B cell (primary cell): ENCODE data around the gene ATP9A. TPM values are rescaled to one million over a fixed set of nuclear protein-coding genes. Genes with fewer than 3 reads are reported as not detected.

Source experiments
- ATAC-seq: fragments of 200-7000 bp; cut with Tn5 transposase; one replicate; pipeline ENCODE4 v1.10.0; 2021; ENCODE audit warnings: low read depth, mild to moderate bottlenecking, moderate number of reproducible peaks, moderate library complexity
- CTCF ChIA-PET: fragments of 350-600 bp; sonication (Branson Sonifier 250); formaldehyde crosslinking; loops from one replicate; lab custom pipeline; 2021; ENCODE audit warnings: antibody characterized with exemption, inconsistent platforms; lab: Charles Lee
- POLR2A ChIA-PET: fragments of 350-600 bp; sonication (Branson Sonifier 250); formaldehyde crosslinking; loops from one replicate; lab custom pipeline; 2021; ENCODE audit warnings: antibody characterized with exemption; lab: Charles Lee
- DNase-seq: peaks from one replicate; pipeline ENCODE4 v3.0.0; 2013
- H2AFZ ChIP-seq: 2 replicates; pipeline ENCODE4 v1.6.1; 2012; ENCODE audit warnings: mild to moderate bottlenecking, low read depth, low read length; ENCODE audit not compliant: insufficient read depth, poor library complexity, severe bottlenecking
- H3K27ac ChIP-seq, 2 donors: 1 replicate in 1 of 2; 2 replicates in 1 of 2; pipeline ENCODE4 v1.5.1; 2012 to 2013; ENCODE audit warnings: low read length in 2 of 2, mild to moderate bottlenecking in 2 of 2, moderate library complexity in 1 of 2
- H3K27me3 ChIP-seq, 4 experiments: fragments of 200-600 bp in 1 of 4; sonication (generic) in 1 of 4; replicated peaks in 1 of 4; 1 replicate in 2 of 4; 2 replicates in 2 of 4; pipeline versions ENCODE4 v1.6.1 to v1.7.0; 2013 to 2016; ENCODE audit warnings: low read length in 3 of 4, mild to moderate bottlenecking in 2 of 4, mixed read lengths in 1 of 4, moderate library complexity in 1 of 4; ENCODE audit not compliant: insufficient read depth in 4 of 4, control insufficient read depth in 3 of 4; ENCODE audit errors: control extremely low read depth in 1 of 4
- H3K36me3 ChIP-seq, 2 experiments: replicated peaks in 1 of 2; 1 replicate in 1 of 2; 2 replicates in 1 of 2; pipeline versions ENCODE4 v1.6.1 to v1.7.1; 2013; ENCODE audit warnings: low read length in 1 of 2; ENCODE audit not compliant: insufficient read depth in 2 of 2, control insufficient read depth in 1 of 2; ENCODE audit errors: control extremely low read depth in 1 of 2, extremely low read depth in 1 of 2
- H3K4me1 ChIP-seq, 2 donors: fragments of 200-600 bp in 1 of 2; sonication (generic) in 1 of 2; 1 replicate in 1 of 2; 2 replicates in 1 of 2; pipeline versions ENCODE4 v1.5.1 to v1.6.1; 2013 to 2017; ENCODE audit warnings: low read length in 2 of 2; ENCODE audit not compliant: control insufficient read depth in 2 of 2, insufficient read depth in 2 of 2
- H3K4me2 ChIP-seq: replicated peaks from 2 replicates; pipeline ENCODE3; 2012; ENCODE audit warnings: mild to moderate bottlenecking, low read depth, low read length; ENCODE audit not compliant: poor library complexity, severe bottlenecking
- H3K4me3 ChIP-seq, 5 experiments: fragments of 200-600 bp in 1 of 5; sonication (generic) in 1 of 5; 1 replicate in 3 of 5; 2 replicates in 2 of 5; pipeline versions ENCODE4 v1.5.1 to v1.7.0; 2011 to 2016; ENCODE audit warnings: low read length in 4 of 5, mild to moderate bottlenecking in 4 of 5, low read depth in 2 of 5, control low read depth in 1 of 5, moderate library complexity in 1 of 5; ENCODE audit not compliant: insufficient read depth in 1 of 5; ENCODE audit errors: control extremely low read depth in 1 of 5, extremely low read depth in 1 of 5
- H3K79me2 ChIP-seq: fragments of 200-600 bp; sonication (generic); one replicate; pipeline ENCODE4 v1.6.0; 2016; ENCODE audit warnings: low read length; ENCODE audit not compliant: control insufficient read depth, insufficient read depth
- H3K9ac ChIP-seq: fragments of 200-600 bp; sonication (generic); 2 replicates; pipeline ENCODE4 v1.6.1; 2017; ENCODE audit warnings: mild to moderate bottlenecking, low read length, moderate library complexity
- H3K9me3 ChIP-seq, 3 donors: one replicate each; pipeline versions ENCODE4 v1.6.1 to v1.7.1; 2013; ENCODE audit warnings: low read length in 2 of 3; ENCODE audit not compliant: control insufficient read depth in 2 of 3, insufficient read depth in 1 of 3; ENCODE audit errors: control extremely low read depth in 1 of 3
- H4K20me1 ChIP-seq: 2 replicates; pipeline ENCODE4 v1.6.0; 2012; ENCODE audit warnings: mild to moderate bottlenecking, low read length; ENCODE audit not compliant: insufficient read depth, control insufficient read depth, poor library complexity, severe bottlenecking
- H3K27ac Mint-ChIP-seq: one replicate; pipeline ENCODE4 v1.8.0; 2021; ENCODE audit warnings: mixed read lengths
- H3K27me3 Mint-ChIP-seq: one replicate; pipeline ENCODE4 v1.8.0; 2021; ENCODE audit warnings: mixed read lengths
- H3K4me1 Mint-ChIP-seq: one replicate; pipeline ENCODE4 v1.8.0; 2021; ENCODE audit warnings: mixed read lengths
- H3K4me3 Mint-ChIP-seq: one replicate; pipeline ENCODE4 v1.8.0; 2021; ENCODE audit warnings: mixed read lengths
- H3K9me3 Mint-ChIP-seq: one replicate; pipeline ENCODE4 v1.8.0; 2022; ENCODE audit warnings: mixed read lengths; ENCODE audit not compliant: insufficient read depth
- CTCF ChIP-seq: fragments of 200-600 bp; IDR thresholded peaks from one replicate; pipeline ENCODE4 v1.8.0; 2022; ENCODE audit warnings: antibody characterized with exemption, mild to moderate bottlenecking
- EZH2 ChIP-seq: IDR thresholded peaks from 2 replicates; pipeline ENCODE4 v1.6.1; 2012; ENCODE audit warnings: borderline replicate concordance, low read depth, mild to moderate bottlenecking, moderate library complexity, low read length; ENCODE audit not compliant: insufficient read depth, poor library complexity, severe bottlenecking
- WGBS: methylation state at CpG from one replicate; pipeline ENCODE4 v1.1.5; 2013; ENCODE audit warnings: missing lambda C conversion rate; ENCODE audit not compliant: insufficient coverage; 5-methylcytosine and 5-hydroxymethylcytosine counted together
- intact Hi-C: fragments of 100-400 bp; cut with micrococcal nuclease; formaldehyde crosslinking; loops from one replicate; pipeline ENCODE4 v1.10.0; 2022
- polyA plus RNA-seq: library from polyadenylated mRNA; depleted of rRNA; stranded (reverse); fragments of >200 nt; gene quantifications from 2 replicates; pipeline ENCODE4 v1.2.3, GENCODE V29; 2012
- total RNA-seq, 2 donors: library from RNA; stranded (reverse); fragments of 120-200 nt in 1 of 2; gene quantifications; 1 replicate in 1 of 2; 2 replicates in 1 of 2; pipeline versions ENCODE4 v1.2.3 to v1.2.4, GENCODE V29; 2013 to 2022

Gene ATP9A
- total and polyA plus RNA-seq, 2 donors (not counting 1 experiment from before 2014, with no cell fraction given): 0.13 to 0.22 TPM

GRCh38 chr20:51747182-51747911 is 20.8 kb downstream of the ATP9A start:
- Histone ChIP-seq H3K36me3 (no peaks in the 10 kb centered on the region), H3K9ac (no peak overlapping the region), H4K20me1 (no peaks in the 10 kb centered on the region), H3K9me3 (no peaks in the 10 kb centered on the region), H2AFZ (no peak overlapping the region), H3K4me1 (no peaks in the 10 kb centered on the region), H3K4me2 (no peak overlapping the region), H3K4me3 (no peak overlapping the region), H3K27me3 (no peaks in the 10 kb centered on the region), H3K79me2 (no peaks in the 10 kb centered on the region), H3K27ac (no peak overlapping the region)
- ATAC-seq (no peak), DNase-seq (no peak)
- peaks cover 5% of the 10 kb centered on the region for H3K9me3 Mint-ChIP-seq
- ChIA-PET POLR2A (no interaction called here), CTCF (no interaction called here)
- intact Hi-C loops: no loop called here
- WGBS: 96% methylated on average over 6 of the region's 7 CpGs
- H3K27me3 Mint-ChIP-seq: peaks cover 9% of the 10 kb centered on the region
- H3K4me3 Mint-ChIP-seq: no peak overlapping the region
- TF ChIP-seq CTCF (no peak), EZH2 (no peak)
- no peaks in the 10 kb centered on the region for H3K4me1 Mint-ChIP-seq
- H3K27ac Mint-ChIP-seq: no peak overlapping the region

- no peaks in the 10 kb centered on the region for H3K4me1 ChIP-seq
- ChIA-PET POLR2A (no interaction called here), CTCF (no interaction called here)
- TF ChIP-seq CTCF (no peak), EZH2 (no peak)
- H3K9me3 Mint-ChIP-seq: peaks cover 5% of the 10 kb centered on the region
- no peaks in the 10 kb centered on the region for H3K36me3 ChIP-seq
- H3K4me3 ChIP-seq: no peak overlapping the region
- no peaks in the 10 kb centered on the region for H3K4me1 Mint-ChIP-seq
- DNase-seq: no peak
- no peak overlapping the region for H3K4me3 Mint-ChIP-seq
- no peak for ATAC-seq
- peaks cover 12% of the 10 kb centered on the region for H3K27me3 Mint-ChIP-seq
- H3K27ac Mint-ChIP-seq: no peak overlapping the region
- H3K9me3 ChIP-seq: no peaks in the 10 kb centered on the region
- no peaks in the 10 kb centered on the region for H4K20me1 ChIP-seq
- intact Hi-C loops: no loop called here
- H2AFZ ChIP-seq: no peak overlapping the region
- no peaks in the 10 kb centered on the region for H3K27me3 ChIP-seq
- H3K27ac ChIP-seq: no peak overlapping the region
- H3K9ac ChIP-seq: no peak overlapping the region
- WGBS: no CpG with 5 or more reads among the region's 3 CpGs
- H3K79me2 ChIP-seq: no peaks in the 10 kb centered on the region
- no peak overlapping the region for H3K4me2 ChIP-seq
Observed at GRCh38 chr20:51745804-51746203, 22.4 kb downstream of the ATP9A start.
